Activated T-helper 9 cell treated with anti-CD3 and anti-CD28 coated beads, Interleukin-2, amount 50 U/mL, for 16 hours (primary cell): ENCODE measurements around the gene ABCA2.

Experiments
- DNase-seq: peaks from one replicate; pipeline ENCODE4 v3.0.0-alpha.2; 2020; ENCODE audit warnings: low read depth

Gene ABCA2

GRCh38 chr9:136995772-136996311, 32.2 kb downstream of the ABCA2 start:
- no peak for DNase-seq

DNA sequence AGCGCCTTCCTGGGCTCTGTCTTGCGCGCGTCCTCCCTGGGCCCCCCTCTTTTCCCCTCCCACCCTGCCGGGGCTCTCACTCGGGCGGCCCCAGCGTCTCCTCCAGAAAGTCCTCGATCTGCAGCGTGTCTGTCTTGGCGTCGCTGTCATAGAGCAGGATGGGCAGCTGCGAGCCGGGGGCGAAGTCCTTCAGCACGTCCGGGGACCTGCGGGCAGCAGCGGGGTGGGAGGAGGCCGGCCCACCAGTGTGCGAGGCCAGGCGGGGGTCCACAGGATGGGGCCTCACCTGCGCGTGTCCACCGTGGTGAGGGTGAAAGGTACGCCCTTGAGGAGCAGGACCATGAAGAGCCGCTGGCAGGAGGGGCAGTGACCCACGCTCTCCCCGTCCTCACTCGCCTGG, 32.7 kb downstream of the ABCA2 start:
- DNase-seq: no peak

- DNase-seq: no peak
These were observed 33.2 kb downstream of the ABCA2 start for GRCh38 chr9:136994888-136995230.

DNA sequence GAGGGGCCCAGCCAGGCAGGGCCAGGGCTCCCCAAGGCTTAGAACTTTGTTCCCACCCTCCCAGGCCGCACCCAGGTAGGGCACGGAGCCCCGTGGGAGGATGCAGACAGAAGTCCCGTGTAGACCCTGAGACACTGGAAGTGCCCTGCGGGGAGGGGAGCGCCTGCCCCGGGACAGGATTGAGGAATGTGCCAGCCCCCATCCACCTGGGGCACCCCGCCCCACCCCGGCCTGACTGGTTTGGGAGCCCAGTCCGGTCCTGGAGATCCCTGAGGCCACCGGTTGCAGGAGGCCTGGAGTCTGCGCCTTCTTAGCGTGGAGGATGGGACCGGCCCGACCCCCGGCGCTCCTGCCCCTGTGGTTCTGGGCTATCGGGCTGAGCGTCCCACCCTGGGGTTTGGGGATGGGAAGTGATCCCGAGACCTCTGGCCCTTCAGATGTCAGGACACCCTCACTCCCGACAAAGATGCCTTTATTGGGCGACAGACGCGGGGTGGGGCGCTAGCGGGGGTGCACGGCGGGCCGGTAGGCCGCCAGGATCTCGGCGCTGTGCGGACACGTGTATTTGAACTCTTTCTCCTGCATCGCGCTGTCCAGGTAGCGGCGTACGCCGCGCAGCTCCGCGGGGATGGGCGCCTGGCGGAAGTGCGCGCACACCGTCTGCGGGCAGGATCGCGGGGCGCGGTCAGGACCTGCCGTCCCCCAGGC, 33.7 kb downstream of the ABCA2 start:
- no peak for DNase-seq

DNA sequence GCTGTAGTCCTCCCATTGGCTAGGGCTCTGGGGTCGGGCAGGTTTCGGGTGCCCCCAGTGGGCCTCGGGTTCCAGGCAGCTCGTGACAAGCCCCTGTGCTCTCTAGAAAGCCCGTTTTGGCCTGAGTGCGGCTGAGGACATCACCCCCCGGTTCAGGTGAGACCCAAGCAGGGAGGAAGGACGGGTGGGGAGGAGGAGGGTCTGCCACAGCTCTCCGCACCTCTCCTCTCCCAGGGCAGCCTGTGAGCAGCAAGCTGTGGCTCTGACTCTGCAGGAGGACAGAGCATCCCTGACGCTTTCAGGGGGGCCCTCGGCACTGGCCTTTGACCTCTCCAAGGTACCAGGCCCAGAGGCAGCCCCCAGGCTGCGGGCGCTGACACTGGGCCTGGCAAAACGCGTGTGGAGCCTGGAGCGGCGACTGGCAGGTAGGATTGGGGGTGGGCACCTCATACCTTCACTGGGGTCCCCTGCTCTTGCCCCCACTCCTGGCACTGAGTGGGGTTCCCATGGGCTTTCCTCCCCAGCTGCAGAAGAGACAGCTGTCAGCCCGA, 35.1 kb downstream of the ABCA2 start:
- no peak for DNase-seq

- peak; percentile 89 for DNase-seq
These were observed 35.8 kb downstream of the ABCA2 start, which contains the start of gene PAXX for GRCh38 chr9:136991993-136992818. Gene PAXX, plus strand, starts transcription at chr9:136992422. Its CDS starts 22 bp downstream, at chr9:136992444.

DNA sequence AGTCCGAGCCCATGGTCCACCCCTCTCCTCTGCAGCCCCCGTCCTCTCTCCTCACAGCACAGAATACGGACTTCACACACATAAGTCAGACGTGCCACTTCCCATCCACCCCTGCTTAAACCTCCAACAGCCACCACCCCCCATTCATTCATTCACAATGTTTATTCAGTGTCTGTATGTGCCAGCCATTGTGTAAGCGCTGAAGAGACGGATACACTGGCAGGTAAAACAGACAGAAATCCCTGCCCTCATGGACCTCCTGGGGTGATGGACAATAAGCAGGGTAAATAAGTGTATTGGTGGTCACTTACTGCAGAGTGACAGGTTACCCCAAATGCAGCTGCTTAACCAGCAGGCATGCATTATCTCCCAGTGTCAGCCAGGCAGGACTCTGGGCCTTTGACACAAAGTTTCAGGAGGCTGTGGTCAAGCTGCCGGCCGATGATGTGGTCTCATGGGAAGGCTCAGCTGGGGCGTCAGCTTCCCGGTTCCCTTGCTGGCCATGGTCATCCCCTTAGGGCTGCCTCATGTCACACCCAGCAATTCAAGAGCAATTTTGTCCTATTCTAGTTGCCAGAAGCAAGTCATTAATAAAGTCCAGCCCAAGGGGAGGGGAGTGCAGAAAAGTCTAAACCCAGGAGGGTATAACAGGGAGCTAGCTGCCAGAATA, 37.7 kb downstream of the ABCA2 start:
- DNase-seq: no peak

DNA sequence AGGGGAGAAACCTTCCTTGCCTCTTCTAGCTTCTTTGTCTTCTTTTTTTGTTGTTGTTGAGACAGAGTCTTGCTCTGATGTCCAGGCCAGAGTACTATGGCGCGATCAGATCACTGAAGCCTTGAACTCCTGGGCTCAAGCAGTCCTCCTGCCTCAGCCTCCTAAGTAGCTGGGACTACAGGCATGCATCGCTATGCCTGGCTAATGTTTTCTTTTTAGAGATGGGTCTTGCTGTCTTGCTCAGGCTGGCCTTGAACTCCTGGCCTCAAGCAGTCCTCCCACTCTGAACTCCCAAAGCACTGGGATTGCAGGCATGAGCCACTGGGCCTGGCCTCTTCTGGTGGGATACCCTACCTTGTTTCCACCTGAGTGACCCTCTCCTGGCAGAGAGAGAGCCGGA, 39.2 kb downstream of the ABCA2 start:
- DNase-seq: no peak

DNA sequence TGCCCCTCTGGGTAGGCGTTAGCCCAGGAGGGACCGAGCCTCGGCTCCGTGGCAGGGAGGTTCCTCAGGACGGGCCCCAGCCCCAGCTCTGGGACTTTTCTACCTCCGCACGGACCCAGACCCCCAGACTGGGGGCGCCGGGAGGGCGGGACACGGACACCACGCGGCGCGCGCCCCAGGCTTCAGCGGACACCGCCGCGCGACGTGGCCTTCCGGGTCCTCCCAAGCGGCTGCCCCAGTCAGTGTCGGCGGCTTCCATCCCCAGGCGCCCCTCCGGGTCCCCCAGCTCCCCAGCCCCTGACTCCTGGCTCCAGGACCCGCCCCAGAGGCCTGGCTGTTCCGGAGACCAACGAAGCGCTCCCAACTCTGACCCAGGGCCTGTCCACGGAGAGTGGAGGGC, 42.2 kb downstream of the ABCA2 start:
- DNase-seq: no peak

GRCh38 chr9:136985027-136985602, 42.9 kb downstream of the ABCA2 start:
- DNase-seq: no peak

- DNase-seq: no peak
These were observed 43.5 kb downstream of the ABCA2 start for GRCh38 chr9:136984464-136985026.

DNA sequence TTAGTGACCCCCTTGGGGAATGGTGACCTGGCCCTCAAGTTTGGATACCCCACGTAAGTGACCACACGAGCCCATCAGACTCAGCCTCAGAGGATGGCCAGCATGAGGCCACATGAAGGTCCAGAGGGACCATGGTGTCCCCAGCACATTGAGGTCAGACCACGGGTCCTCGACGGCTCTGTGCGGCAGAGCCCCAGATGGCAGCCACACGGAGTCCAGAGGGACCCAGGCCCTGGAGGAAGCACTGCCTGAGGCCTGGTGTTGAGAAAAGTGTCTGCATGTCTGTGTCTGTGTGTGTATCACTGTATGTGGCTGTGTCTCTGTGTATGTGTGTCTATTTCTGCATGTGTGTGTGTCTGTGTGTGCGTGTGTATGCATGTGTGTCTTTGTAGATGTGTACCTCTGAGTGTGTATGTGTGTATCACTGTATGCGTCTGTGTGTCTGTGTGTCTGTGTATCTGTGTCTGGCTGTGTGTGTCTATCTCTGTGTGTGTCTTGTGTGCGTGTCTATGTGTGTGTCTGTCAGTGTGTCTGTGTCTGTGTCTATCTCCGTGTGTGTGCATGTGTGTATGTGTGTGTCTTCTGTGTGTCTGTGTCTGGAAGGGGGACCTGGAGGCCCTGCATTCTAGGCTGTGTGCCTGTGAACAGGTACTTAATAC, 44.3 kb downstream of the ABCA2 start:
- no peak for DNase-seq

- DNase-seq: no peak
These were observed 44.9 kb downstream of the ABCA2 start for GRCh38 chr9:136983167-136983566.

- no peak for DNase-seq
These were observed 45.6 kb downstream of the ABCA2 start, which contains the start of gene LCNL1 for GRCh38 chr9:136982232-136983051. Gene LCNL1, plus strand, starts transcription at chr9:136982993. Its CDS starts 594 bp downstream, at chr9:136983587.

DNA sequence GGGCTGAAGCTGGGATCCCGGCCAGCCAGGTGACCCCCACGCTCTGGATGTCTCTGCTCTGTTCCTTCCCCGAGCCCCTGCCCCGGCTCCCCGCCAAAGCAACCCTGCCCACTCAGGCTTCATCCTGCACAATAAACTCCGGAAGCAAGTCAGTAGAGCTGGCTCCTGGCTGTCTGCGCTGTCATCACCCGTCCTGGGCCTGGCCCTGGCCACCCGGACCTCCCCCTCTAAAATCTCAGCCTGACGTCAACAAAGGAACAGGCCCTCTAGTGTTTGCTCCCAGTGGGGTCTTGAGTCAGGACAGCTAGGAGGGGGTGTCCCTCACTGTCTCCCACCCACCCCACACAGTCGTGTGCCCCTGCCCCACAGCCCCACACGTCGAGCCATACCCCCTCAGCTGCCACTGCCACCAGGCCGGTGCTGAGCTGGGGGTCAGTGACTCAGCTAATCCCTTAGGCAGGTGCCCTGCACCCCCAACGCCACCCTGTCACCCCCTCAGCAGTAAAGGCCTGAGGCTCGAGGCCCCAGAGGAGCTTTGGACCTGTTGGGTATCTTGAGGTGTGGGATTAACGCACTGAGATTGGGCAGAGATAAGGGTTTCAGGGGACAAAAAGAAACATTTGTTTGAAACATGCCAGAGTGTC, 46.3 kb downstream of the ABCA2 start:
- no peak for DNase-seq

- no peak for DNase-seq
These were observed 47.2 kb downstream of the ABCA2 start for GRCh38 chr9:136980669-136981478.

DNA sequence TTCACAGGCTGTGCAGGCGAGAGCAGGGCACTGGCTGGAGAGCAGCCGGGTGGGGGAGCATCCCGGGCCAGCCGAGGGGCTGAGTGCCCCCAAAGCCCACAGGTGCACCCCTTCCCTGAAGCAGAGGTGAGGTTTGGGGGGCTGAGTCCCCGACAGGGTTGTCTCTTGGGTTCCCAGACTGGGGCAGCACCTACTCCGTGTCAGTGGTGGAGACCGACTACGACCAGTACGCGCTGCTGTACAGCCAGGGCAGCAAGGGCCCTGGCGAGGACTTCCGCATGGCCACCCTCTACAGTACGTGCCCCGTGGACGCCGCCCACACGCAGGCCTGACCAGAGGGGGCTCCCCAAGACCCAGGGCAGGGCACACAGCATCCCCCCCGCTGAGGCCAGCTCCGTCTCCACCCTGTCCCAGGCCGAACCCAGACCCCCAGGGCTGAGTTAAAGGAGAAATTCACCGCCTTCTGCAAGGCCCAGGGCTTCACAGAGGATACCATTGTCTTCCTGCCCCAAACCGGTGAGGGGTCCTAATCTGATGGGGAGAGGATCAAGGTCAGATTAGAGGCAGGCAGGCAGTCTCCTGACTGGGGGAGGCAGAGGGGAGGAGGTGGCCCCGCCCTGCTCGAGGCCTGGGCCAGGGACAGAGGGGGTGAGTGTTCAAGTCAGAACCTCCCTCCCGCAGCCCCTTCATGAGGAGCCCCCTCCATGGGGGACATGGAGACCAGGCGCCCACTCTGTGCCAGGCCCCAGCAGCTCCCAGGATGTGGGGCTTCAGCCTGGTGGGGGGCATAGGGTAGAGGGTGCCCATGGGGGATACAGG, 48.1 kb downstream of the ABCA2 start:
- DNase-seq: no peak
